ENCODE measurements around the gene VEZT.

VEZT gene

GRCh38 chr12:95265765-95266164, 48.2 kb downstream of the VEZT start:
- H3K4me3 ChIP-seq (replicated peaks; ENCODE audit: insufficient read depth, low read length) = no peak overlapping the region
- H3K27me3 ChIP-seq (ENCODE audit: insufficient read depth, poor library complexity, severe bottlenecking) = no peaks in the 10 kb centered on the region
- no peak for TF ChIP-seq REST (IDR thresholded peaks at IDR 0.05; ENCODE audit: insufficient replicate concordance, low read depth)
- no peak for TF ChIP-seq POLR2AphosphoS5 (IDR thresholded peaks at IDR 0.05; ENCODE audit: low read depth)
- no peak for TF ChIP-seq SPI1 (IDR thresholded peaks at IDR 0.05; ENCODE audit: borderline replicate concordance, low read depth)
- TF ChIP-seq GABPA (IDR thresholded peaks at IDR 0.05; ENCODE audit: low read depth) = no peak
- no peak for TF ChIP-seq CTCF (IDR thresholded peaks at IDR 0.05; ENCODE audit: insufficient read depth, low read length)
- DNase-seq (ENCODE audit: low read depth in 1 of 2, low spot score in 1 of 2) = no peak
- no peak overlapping the region for H3K27ac ChIP-seq (replicated peaks)

GRCh38 chr12:95266254-95266653, 48.6 kb downstream of the VEZT start:
- H3K4me3 ChIP-seq (replicated peaks; ENCODE audit: insufficient read depth, low read length) = no peak overlapping the region
- H3K27ac ChIP-seq (replicated peaks) = no peak overlapping the region
- TF ChIP-seq GABPA (IDR thresholded peaks at IDR 0.05; ENCODE audit: low read depth) = no peak
- TF ChIP-seq REST (IDR thresholded peaks at IDR 0.05; ENCODE audit: insufficient replicate concordance, low read depth) = no peak
- no peak for TF ChIP-seq CTCF (IDR thresholded peaks at IDR 0.05; ENCODE audit: insufficient read depth, low read length)
- no peak for TF ChIP-seq SPI1 (IDR thresholded peaks at IDR 0.05; ENCODE audit: borderline replicate concordance, low read depth)
- TF ChIP-seq POLR2AphosphoS5 (IDR thresholded peaks at IDR 0.05; ENCODE audit: low read depth) = no peak
- H3K27me3 ChIP-seq (ENCODE audit: insufficient read depth, poor library complexity, severe bottlenecking) = no peaks in the 10 kb centered on the region
- DNase-seq (ENCODE audit: low read depth in 1 of 2, low spot score in 1 of 2) = no peak

- no peak for TF ChIP-seq GABPA (IDR thresholded peaks at IDR 0.05; ENCODE audit: low read depth)
- TF ChIP-seq SPI1 (IDR thresholded peaks at IDR 0.05; ENCODE audit: borderline replicate concordance, low read depth) = no peak
- no peak for TF ChIP-seq POLR2AphosphoS5 (IDR thresholded peaks at IDR 0.05; ENCODE audit: low read depth)
- TF ChIP-seq CTCF (IDR thresholded peaks at IDR 0.05; ENCODE audit: insufficient read depth, low read length) = no peak
- no peak for TF ChIP-seq REST (IDR thresholded peaks at IDR 0.05; ENCODE audit: insufficient replicate concordance, low read depth)
- Histone ChIP-seq H3K27ac (replicated peaks) (no peak overlapping the region), H3K27me3 (ENCODE audit: insufficient read depth, poor library complexity, severe bottlenecking) (no peaks in the 10 kb centered on the region), H3K4me3 (replicated peaks; ENCODE audit: insufficient read depth, low read length) (no peak overlapping the region)
- DNase-seq (ENCODE audit: low read depth in 1 of 2, low spot score in 1 of 2) = no peak
Observed at GRCh38 chr12:95269892-95270291, 52.3 kb downstream of the VEZT start.
